ENCODE measurements around the gene ABCA3. TPM values are rescaled to one million over a fixed set of nuclear protein-coding genes. Genes with fewer than 3 reads are reported as not detected.

ABCA3 gene
- total RNA-seq, 1 donor: 1.4 TPM

DNA sequence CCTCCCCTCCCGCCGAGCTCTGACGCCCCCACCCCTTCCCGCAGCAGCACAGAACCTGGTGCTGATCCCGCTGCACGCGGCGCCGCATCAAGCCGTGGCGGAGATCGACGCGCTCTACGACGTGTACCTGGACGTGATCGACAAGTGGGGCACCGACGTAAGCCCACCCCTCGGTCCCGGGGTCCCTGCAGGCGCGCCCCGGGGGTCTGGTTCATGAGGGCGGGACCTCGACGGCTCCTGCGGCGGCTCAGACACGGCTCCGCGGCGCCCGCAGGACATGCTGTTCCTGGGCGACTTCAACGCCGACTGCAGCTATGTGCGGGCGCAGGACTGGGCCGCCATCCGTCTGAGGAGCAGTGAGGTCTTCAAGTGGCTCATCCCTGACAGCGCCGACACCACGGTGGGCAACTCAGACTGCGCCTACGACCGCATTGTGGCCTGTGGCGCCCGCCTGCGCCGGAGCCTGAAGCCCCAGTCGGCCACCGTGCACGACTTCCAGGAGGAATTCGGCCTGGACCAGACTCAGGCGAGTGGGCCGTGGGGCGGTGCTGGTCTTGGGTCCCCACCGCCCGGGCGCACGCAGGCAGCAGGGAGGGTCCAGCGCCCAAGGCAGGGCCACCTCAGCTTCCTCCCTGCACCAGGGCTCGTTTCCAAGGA is 102.9 kb downstream of the ABCA3 start:
- Histone ChIP-seq H4K20me1 (ENCODE audit: insufficient read depth, low read length) (peaks cover 16% of the 10 kb centered on the region), H3K79me2 (ENCODE audit: insufficient read depth, low read length) (no peaks in the 10 kb centered on the region), H3K27me3 (ENCODE audit: insufficient read depth, low read length) (peaks cover 13% of the 10 kb centered on the region), H2AFZ (ENCODE audit: low read length) (no peak overlapping the region), H3K4me1 (ENCODE audit: insufficient read depth, low read length) (peaks cover 6% of the 10 kb centered on the region), H3K4me3 (ENCODE audit: insufficient read depth, low read length) (no peak overlapping the region), H3K9me3 (ENCODE audit: low read depth, low read length) (no peaks in the 10 kb centered on the region), H3K27ac (ENCODE audit: low read depth, low read length) (no peak overlapping the region), H3K4me2 (ENCODE audit: insufficient read depth, low read length) (no peak overlapping the region), H3K36me3 (ENCODE audit: insufficient read depth, low read length) (peaks cover 26% of the 10 kb centered on the region)
- TF ChIP-seq, protein P1, sequence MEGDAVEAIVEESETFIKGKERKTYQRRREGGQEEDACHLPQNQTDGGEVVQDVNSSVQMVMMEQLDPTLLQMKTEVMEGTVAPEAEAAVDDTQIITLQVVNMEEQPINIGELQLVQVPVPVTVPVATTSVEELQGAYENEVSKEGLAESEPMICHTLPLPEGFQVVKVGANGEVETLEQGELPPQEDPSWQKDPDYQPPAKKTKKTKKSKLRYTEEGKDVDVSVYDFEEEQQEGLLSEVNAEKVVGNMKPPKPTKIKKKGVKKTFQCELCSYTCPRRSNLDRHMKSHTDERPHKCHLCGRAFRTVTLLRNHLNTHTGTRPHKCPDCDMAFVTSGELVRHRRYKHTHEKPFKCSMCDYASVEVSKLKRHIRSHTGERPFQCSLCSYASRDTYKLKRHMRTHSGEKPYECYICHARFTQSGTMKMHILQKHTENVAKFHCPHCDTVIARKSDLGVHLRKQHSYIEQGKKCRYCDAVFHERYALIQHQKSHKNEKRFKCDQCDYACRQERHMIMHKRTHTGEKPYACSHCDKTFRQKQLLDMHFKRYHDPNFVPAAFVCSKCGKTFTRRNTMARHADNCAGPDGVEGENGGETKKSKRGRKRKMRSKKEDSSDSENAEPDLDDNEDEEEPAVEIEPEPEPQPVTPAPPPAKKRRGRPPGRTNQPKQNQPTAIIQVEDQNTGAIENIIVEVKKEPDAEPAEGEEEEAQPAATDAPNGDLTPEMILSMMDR (IDR thresholded peaks at IDR 0.05; ENCODE audit: extremely low read depth, low read depth, low read length): no peak
- peak; percentile 89 for DNase-seq (ENCODE audit: insufficient read length, low spot score, missing footprints)

DNA sequence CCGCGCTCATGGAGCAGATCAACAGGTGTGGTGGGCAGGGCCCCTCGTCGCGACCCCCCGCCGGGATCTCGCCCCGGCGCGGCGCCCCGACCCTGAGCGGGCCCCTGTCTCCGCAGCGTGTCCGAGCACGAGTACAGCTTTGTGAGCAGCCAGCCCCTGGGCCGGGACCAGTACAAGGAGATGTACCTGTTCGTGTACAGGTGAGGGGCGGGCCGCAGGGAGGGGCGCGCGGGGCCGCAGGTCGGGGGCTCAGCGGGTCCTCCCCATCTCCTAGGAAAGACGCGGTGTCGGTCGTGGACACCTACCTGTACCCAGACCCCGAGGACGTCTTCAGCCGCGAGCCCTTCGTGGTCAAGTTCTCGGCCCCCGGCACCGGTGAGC is 103.4 kb downstream of the ABCA3 start:
- Histone ChIP-seq H3K9me3 (ENCODE audit: low read depth, low read length) (no peaks in the 10 kb centered on the region), H3K4me3 (ENCODE audit: insufficient read depth, low read length) (peak overlapping the region; percentile 56), H3K4me1 (ENCODE audit: insufficient read depth, low read length) (peaks cover 6% of the 10 kb centered on the region), H3K79me2 (ENCODE audit: insufficient read depth, low read length) (no peaks in the 10 kb centered on the region), H3K4me2 (ENCODE audit: insufficient read depth, low read length) (peak overlapping the region; percentile 62), H3K27me3 (ENCODE audit: insufficient read depth, low read length) (peaks cover 13% of the 10 kb centered on the region), H3K27ac (ENCODE audit: low read depth, low read length) (no peak overlapping the region), H4K20me1 (ENCODE audit: insufficient read depth, low read length) (peaks cover 16% of the 10 kb centered on the region), H3K36me3 (ENCODE audit: insufficient read depth, low read length) (peaks cover 22% of the 10 kb centered on the region), H2AFZ (ENCODE audit: low read length) (no peak overlapping the region)
- TF ChIP-seq, protein P1 (IDR thresholded peaks at IDR 0.05; ENCODE audit: extremely low read depth, low read depth, low read length): no peak
- DNase-seq (ENCODE audit: insufficient read length, low spot score, missing footprints): peak; percentile 83

DNA sequence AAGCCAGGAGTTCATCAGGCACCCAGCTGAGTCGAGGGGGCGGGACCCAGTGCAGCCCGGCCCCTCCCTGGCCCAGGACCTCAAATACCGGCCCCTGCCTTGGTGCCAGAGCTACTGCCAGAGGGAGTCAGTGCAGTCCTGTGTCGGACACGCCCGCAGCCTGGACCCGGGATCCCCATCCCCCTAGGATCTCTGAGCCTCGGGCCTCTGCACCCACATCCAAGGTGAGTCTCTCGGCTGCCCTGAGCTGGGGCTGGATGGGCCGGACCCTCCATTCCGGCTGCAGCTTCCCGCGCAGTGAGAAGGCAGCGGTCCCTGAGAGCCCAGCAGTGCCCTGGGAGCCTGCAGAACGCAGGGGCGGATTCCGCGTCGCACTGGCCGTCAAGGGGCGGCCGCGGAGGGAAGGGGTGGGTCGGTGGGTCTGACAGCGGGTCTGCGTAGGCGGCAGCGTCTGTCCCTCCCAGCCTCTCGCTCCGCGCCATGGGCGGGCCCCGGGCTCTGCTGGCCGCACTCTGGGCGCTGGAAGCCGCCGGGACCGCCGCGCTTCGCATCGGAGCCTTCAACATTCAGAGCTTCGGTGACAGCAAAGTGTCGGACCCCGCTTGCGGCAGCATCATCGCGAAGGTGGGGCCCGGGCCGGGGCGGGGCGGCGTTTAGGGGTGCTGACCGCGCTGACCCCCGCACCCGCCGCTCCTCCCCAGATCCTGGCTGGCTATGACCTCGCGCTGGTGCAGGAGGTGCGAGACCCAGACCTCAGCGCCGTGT is 104.0 kb downstream of the ABCA3 start, which contains the start of gene DNASE1L2:
TSS of gene DNASE1L2 (plus strand) at position 108 of the 765 bp plus-strand sequence. CDS start at position 481, 373 bp downstream.
- Histone ChIP-seq H2AFZ (ENCODE audit: low read length) (no peak within 1 kb of the TSS), H3K27ac (ENCODE audit: low read depth, low read length) (no peak within 1 kb of the TSS), H4K20me1 (ENCODE audit: insufficient read depth, low read length) (peaks cover 17% of the 10 kb centered on the region), H3K9me3 (ENCODE audit: low read depth, low read length) (no peaks in the 10 kb centered on the region), H3K4me1 (ENCODE audit: insufficient read depth, low read length) (peaks cover 6% of the 10 kb centered on the region), H3K79me2 (ENCODE audit: insufficient read depth, low read length) (no peaks in the 10 kb centered on the region), H3K36me3 (ENCODE audit: insufficient read depth, low read length) (peaks cover 26% of the 10 kb centered on the region), H3K27me3 (ENCODE audit: insufficient read depth, low read length) (peaks cover 13% of the 10 kb centered on the region), H3K4me3 (ENCODE audit: insufficient read depth, low read length) (peak within 1 kb of the TSS; percentile 56), H3K4me2 (ENCODE audit: insufficient read depth, low read length) (peak within 1 kb of the TSS; percentile 62)
- TF ChIP-seq, protein P1 (IDR thresholded peaks at IDR 0.05; ENCODE audit: extremely low read depth, low read depth, low read length): no peak
- DNase-seq (ENCODE audit: insufficient read length, low spot score, missing footprints): peak; percentile 95
